K562 (cell line): ENCODE measurements around the gene FGF9.

Experiments used
- IRF2 ChIP-seq: sonication (generic); formaldehyde crosslinking; IDR thresholded peaks from 2 replicates; pipeline ENCODE4 v1.8.1; 2022; ENCODE audit warnings: mild to moderate bottlenecking, missing genetic modification reagents
- MBD1 ChIP-seq: fragments of 250-450 bp; sonication (Bioruptor Pico); IDR thresholded peaks from 2 replicates; pipeline ENCODE4 v1.8.0; 2022; ENCODE audit warnings: inconsistent platforms
- NFATC3 ChIP-seq: fragments of 450-650 bp; IDR thresholded peaks from 2 replicates; pipeline ENCODE4 v1.6.1; 2017; ENCODE audit warnings: mild to moderate bottlenecking
- POLR2A ChIP-seq: fragments of 450-650 bp; conservative IDR thresholded peaks from 2 replicates; pipeline ENCODE4 v1.6.1; 2016

GRCh38 chr13:21686751-21687391 is 16.0 kb downstream of the FGF9 start:
- no peak for TF ChIP-seq MBD1 (CRISPR knock-in tag)
- TF ChIP-seq NFATC3: no peak
- TF ChIP-seq IRF2 (CRISPR knock-in tag): no peak
- TF ChIP-seq POLR2A: no peak
